GM19023 (cell line): Measurements from ENCODE around the gene OR10C1.

Experiments used
- ATAC-seq: cut with Tn5 transposase; IDR thresholded peaks from one replicate; pipeline ENCODE4 v1.9.1; 2021; ENCODE audit warnings: mild to moderate bottlenecking, moderate library complexity; ENCODE audit not compliant: unreplicated experiment

The OR10C1 gene

DNA sequence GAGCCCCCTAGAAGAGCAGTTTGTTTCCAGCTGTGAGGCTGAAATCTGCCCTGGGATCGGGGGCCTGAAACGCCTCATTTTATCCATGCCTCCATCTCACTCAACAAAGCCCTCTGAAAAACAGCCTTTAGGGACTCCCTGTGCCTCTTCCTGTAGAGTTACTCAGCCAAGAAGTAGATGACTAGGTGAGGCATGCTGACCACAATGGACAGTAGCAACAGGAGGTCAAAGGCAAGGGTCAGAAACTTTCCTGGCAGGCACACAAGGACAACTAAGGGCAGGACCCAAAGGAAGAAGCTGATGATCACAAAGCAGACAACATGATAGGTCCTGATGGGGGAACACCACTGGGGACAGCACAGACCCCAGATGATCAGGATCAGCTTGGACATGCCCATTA lies 35.9 kb downstream of the OR10C1 start:
- no peak for ATAC-seq

DNA sequence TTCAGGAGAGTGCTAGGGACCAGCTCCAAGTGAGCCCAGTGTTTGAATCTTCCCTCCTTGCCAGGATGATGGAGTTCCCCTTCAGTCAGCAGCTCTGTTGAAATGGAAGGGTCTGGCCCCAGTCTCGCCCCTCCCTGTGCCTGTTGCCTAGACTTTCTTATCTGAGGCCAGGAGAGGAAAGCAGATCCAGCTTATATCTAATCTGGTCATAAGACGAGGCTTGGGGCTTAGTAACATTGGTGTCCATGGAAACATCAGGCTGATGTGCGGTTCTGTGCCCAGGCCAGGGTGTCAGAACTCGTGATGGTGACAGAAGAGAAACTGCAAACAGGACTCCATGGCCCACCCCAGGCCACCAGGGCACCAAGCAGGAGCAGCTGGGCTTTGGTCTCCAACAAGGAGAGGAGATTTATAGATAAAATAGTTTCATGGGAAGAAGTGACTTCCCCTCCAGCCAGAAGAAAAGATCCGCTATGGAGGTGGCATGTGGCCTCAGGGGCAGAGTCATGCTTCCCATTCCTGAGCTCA lies 38.9 kb downstream of the OR10C1 start:
- no peak for ATAC-seq

DNA sequence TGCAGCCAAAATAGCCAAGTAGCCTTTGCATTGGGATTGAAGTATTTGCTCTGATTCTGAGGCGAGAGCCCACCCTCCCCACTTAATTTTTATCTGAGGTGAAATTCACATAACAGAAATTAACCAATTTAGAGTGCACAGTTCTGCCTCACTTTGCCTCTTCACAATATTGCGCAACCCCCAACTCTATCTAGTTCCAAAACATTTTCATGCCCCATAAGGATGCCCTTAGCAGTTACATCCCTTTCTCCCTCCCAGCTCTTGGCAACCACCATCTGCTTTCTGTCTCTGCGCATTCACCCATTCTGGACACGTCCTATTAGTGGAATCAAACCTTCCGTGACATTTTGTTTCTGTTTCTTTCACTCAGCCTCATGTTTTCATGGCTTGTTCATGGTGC lies 39.6 kb downstream of the OR10C1 start:
- no peak for ATAC-seq

DNA sequence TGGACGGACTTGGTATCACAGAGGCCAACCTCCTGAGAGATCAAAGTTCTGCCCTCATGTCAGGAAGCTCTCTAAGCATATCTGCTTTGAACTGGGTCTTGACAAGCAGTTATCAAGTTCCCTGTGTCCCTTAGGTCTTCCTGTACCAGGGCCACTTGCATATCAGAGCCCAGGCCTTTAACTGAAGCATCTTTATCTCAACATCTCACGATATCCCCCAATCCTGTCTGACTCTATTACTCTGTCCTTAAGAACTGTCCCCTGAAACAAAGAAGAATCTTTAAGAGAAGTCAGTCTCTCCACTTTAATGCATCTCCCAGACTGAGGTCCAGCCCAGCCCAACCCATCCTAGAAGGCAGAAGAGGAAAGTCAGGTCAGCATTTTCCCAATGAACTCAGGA lies 40.5 kb downstream of the OR10C1 start:
- ATAC-seq, result no peak

DNA sequence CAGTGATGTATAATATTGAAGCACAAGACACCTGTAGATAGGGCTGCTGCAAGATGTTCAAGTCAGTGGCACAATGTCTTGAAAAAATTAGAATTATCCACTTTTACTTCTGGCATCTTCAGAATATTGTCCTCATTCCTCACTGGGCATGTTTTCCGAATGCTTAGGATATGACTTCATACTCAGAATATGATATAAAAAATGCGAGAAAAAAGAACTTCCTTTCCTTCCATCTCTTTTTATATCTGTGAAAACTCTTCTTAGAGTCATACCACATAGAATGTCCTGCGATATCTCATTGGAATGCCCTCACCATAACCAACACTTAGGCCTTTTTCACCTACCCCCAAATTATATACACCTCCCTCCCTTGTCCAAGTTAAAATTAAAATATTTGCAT lies 44.1 kb downstream of the OR10C1 start:
- no peak for ATAC-seq

DNA sequence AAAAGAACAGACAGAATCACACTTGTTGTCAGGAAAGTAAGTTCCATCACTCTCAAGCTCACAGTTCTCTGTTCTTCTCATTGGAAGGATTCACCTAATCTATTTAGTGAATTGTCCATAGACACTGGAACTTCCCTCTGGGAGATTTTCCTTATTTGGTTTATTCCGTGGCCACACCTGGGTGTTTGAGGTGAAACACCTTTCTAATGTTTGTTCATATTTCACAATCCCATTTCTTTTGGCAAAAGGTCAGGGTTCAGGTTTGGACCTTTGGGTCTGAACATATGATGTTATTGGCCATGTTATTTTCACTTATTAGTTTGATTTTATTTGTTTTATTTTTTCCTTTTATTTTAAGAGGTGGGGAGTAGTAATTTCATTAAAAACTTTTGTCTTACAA lies 44.6 kb downstream of the OR10C1 start:
- ATAC-seq, result no peak

DNA sequence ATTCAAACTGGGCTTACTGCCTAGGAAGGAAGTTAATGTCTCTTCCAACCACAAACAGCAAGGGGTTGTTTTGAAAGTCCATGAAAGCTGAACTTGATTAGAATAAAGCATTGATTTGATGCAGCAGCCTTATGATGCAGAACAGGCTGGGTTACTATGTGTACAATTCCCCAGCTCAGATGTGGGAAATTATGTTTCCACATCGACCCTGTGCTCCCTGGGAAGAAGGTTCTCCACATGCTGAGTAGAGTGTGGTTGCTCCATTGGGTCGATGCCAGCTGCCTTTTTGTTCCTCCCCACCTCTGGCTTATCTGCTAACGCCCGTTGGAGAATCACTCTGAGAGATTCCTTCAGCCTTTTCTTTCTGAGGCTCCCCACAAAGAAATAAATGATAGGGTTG lies 47.5 kb downstream of the OR10C1 start:
- ATAC-seq, result no peak

DNA sequence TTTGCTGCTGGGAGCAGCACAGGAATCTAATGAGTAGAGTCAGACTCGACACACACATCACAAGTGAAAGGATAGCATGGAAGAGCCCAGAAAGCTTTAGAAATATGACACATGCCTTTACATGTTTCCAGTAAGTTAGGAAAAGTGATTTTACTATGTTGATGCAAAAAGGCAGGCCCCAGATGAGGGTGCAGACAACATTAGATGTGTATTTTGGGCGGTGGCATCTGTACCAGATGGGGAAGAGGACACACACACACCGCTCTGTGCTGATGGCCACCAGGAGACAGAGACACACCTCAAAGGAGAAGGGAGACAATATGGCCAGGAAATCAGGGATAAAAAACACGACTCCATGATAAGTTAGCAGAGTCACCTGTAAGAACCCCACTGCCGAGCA lies 48.0 kb downstream of the OR10C1 start:
- no peak for ATAC-seq

DNA sequence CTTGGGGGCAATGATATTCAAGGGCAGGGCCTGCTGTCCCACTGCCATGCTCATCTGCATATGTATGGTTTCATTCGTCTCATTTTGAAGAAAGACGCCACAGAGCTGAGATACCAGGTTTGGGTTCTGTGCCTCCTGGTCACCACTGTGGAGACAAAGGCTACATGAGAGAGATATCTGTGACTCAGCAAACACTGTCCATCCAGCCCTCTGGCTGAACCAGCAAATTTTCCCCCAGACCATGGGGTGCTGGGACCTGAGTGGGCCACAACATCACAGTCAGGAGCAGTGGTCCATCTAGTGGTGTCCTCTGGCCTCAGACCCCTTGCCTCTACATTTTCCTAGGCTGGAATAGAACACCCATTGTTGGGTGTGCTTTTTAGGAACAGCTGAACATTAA lies 48.6 kb downstream of the OR10C1 start, which contains the start of gene MAS1L:
TSS of gene MAS1L (minus strand) at position 297 of the 400 bp plus-strand sequence. CDS start at position 243, 54 bp downstream.
- ATAC-seq, result no peak

DNA sequence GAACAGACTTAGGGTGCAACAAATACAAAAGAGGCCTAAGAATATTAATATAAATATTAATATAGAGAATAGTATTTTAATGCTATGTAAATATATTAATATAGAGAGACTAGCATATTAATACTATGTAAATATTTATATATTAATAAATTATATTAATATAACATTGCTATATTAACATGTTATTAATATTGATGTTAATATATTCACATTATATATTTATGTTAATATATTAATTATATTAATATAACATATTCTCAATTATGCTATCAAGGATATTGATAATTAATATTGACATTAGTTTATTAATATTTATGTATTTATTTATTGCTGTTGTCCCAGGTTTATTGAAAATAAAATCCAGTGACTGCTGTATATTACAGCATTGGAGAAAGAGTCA lies 49.8 kb downstream of the OR10C1 start:
- no peak for ATAC-seq

DNA sequence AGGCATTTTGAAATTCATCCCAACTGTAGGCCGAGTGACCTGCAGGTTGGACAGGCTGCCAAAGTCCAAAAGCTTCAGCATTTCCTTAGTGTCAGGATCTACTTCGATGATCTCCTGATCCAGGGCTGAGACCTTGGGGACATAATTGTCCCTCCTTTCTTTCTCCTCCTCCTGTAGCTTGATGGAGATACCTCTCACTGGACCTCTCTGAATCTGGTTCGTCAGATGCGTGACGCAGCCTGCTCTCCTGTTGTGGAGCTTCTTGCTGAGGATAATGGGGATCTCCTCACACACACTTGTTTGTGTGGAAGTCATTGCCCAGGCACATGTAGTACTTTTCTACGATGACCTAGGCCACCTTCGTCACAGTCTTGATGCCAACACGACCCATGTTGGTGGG lies 50.2 kb downstream of the OR10C1 start:
- ATAC-seq, result no peak

DNA sequence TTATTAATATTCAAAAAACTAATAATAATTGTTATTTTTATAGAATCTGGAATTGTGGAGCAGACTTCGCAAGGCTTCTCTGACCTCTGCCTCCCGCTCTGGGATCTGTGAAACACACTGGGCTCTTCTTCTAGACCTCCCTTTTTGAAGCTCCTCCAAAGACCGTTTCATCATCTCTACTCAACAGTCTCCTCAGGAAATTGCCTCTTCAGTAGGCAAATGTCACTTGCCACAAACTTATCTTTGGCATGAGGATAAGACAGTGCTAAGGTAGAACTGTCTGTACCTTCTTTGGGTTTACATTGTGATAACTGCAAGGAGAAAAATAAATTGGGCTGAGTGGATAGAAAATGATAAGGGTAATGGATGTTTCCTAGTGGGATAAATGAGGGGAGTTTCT lies 50.9 kb downstream of the OR10C1 start:
- no peak for ATAC-seq

DNA sequence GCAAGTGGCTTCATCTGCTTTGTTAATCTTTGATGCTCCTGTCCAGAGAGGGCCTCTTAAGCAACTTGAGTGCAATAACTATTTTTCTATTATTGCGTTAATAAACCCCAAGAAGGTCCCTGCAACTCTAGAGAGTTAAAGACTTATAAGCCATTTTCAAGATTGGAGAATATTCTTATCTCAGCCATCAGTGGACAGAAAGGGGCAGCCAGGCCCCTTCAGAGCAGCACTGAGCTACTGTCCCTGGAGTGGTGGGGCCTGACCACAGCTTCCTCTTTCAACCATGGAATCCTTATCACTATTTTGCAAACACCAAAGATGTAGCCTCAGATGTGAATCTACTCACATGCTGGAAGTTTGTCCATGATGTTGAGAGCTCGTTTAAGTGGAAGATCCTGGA lies 51.4 kb downstream of the OR10C1 start:
- ATAC-seq, result no peak
